Stromal cell of bone marrow (primary cell): ENCODE data around the gene OLIG2.

Experiments used
- DNase-seq: peaks from one replicate; pipeline ENCODE4 v3.0.0-alpha.2; 2012; ENCODE audit warnings: low read depth

Gene OLIG2

DNA sequence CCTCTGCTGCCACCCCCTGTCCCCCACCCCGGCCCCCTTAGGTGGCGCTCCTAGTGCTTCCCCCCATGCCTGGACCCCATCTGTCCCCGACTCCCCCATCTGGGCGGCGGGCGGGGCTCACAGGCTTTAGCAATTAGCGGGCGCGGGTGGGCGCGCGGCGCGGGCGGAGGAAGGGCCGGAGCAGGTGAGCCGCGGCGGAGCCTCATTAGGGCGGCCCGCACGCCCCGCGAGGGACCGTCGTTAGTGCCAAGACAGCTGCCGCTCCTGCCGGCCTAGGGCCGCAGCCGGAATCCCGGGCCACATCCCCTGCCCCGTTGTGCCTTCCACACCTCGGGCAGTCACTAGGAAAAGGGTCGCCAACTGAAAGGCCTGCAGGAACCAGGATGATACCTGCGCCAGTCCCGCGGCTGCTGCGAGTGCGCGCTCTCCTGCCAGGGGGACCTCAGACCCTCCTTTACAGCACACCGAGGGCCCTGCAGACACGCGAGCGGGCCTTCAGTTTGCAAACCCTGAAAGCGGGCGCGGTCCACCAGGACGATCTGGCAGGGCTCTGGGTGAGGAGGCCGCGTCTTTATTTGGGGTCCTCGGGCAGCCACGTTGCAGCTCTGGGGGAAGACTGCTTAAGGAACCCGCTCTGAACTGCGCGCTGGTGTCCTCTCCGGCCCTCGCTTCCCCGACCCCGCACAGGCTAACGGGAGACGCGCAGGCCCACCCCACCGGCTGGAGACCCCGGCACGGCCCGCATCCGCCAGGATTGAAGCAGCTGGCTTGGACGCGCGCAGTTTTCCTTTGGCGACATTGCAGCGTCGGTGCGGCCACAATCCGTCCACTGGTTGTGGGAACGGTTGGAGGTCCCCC lies 7.6 kb downstream of the OLIG2 start:
- no peak for DNase-seq

- DNase-seq = no peak
These were observed 8.3 kb downstream of the OLIG2 start for GRCh38 chr21:33033961-33034413.

DNA sequence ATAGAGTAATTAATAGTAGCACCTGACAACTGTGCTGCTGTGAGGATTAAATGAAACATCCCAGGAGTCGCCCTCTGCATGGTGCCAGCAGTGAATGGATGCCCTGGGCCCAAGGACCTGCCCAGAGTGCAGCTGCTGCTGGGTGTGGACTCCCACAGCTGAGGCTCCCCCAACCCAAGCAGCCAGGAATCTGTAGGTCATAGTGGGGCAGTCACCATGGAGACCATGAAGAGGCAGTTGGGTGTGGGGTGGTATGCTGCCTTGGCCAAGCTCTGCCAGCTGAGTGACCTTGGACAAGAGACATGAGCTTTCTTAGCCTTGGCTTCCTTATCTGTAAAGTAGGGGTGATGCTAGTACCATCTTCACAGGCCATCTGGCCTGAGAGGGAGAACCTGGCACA lies 9.4 kb downstream of the OLIG2 start:
- no peak for DNase-seq

DNA sequence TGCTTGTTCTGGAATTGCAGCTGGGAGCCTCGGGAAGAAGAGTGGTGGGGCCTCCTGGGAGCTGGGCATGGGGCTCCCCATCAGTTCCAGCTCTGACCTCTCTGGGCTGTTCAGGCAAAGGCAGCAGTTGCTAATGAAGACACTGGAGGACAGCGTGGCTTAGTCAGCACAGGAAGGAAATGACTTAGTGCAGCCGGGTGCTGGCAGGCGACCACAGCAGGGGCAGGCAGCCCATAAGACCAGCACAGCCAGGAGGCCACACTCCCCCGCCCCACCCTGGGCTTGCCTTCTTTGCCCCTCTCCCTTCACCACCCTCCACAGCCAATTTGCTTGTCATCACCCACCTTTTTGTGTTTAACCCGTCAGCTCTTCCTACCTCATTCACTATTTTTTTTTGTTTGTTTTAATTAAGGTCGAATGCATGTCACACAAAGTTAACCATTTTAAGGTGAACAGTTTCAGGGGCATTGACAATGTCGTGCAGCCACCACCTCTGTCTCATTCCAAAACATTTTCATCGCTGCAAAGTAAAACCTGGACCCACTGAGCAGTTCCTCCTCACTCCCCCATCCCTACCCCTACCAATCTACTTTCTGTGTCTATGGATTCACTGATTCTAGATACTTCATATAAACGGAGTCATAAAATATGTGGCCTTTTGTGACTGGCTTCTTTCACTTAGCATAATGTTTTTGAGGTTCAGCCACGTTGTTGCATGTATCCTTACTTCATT lies 10.9 kb downstream of the OLIG2 start:
- DNase-seq = peak; percentile 21

GRCh38 chr21:33037501-33037900 lies 11.8 kb downstream of the OLIG2 start:
- no peak for DNase-seq

DNA sequence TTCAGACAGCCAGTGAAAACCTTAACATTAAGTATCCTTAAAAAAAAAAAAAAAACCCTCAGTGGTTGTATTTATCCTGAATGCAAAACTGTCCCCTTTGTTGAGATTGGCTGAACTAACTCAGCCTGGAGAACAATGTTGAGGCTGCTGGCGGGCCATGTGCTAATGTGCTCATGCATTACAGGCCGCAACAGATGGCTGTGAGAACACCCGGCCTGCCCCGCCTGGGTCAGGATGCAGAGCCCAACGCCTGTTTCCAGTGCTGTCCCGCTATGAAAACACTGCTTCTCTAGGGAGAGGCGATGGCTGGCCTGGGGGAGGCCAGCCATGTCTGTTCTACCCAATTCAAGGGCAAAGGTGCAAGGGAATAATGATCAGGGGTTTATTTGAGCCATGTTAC lies 13.8 kb downstream of the OLIG2 start:
- no peak for DNase-seq

DNA sequence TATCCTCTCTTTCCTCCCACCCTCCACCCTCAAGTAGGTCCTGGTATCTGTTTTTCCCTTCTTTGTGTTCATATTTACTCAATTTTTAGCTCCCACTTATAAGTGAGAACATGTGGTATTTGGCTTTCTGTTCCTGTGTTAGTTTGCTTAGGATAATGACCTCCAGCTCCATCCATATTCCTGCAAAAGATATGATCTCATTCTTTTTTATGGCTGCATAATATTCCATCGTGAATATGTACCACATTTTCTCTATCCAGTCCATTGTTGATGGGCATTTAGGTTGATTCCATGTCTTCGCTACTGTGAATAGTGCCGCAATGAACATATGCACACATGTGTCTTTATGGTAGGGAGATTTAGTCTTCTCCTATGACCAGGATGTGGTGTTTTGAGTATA lies 14.5 kb downstream of the OLIG2 start:
- DNase-seq = no peak

GRCh38 chr21:33041981-33042380 lies 16.2 kb downstream of the OLIG2 start:
- no peak for DNase-seq

DNA sequence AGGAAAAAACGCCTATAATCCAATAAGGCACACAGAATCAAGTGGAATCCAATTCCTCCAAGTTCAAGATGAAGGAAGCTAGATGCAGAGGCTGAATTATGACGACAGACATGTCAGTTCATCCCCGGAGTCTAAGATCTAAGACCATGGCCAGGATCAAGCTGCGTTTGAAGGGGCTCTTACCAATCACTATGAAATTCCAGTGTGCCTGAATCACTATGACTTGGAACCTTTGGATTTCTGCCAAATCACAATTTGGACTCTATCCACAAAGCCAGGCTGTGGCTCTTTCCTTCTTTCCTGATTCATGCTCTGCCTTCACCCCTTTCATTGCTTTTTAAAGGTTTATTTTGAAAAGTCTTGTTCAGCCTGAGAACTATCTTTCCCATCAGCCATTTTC lies 17.1 kb downstream of the OLIG2 start:
- DNase-seq = peak; percentile 81

DNA sequence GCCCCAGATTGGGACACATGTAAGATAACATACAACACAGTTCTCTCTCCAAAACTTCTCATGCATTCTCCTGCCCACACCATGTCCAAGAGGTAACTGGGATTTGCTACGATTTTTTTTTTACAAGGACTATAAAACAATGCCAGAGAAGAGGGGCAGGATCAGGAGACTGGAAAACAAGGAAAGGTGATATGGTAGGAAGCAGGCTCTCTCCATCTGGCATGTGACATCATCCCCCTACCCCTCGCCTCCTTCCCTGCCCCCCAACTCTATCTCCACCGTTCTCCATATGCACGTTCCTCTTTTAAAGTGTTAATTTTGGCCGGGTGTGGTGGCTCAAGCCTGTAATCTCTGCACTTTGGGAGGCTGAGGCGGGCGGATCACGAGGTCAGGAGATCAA lies 20.7 kb downstream of the OLIG2 start:
- no peak for DNase-seq

GRCh38 chr21:33047231-33047630 lies 21.5 kb downstream of the OLIG2 start:
- DNase-seq = peak; percentile 64

- no peak for DNase-seq
These were observed 26.2 kb downstream of the OLIG2 start for GRCh38 chr21:33051925-33052324.

DNA sequence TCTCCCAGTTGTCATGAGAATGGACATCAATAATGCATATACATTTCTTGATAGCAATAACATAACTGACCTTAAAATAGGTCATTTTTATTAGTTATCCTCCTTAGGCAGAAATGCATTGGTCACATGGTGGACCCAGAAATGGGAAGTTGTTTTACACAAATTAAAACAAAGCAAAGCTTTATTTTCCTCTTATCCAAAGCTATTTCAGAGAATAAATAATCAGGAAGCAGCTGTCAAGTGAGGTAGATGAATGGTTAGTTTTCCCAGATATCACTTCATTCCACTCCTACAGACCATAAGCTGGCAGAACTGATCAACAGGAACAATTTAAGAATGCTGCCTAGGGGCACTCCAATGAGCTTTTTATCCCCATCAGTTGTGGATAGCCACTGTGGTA lies 28.2 kb downstream of the OLIG2 start:
- DNase-seq = no peak

DNA sequence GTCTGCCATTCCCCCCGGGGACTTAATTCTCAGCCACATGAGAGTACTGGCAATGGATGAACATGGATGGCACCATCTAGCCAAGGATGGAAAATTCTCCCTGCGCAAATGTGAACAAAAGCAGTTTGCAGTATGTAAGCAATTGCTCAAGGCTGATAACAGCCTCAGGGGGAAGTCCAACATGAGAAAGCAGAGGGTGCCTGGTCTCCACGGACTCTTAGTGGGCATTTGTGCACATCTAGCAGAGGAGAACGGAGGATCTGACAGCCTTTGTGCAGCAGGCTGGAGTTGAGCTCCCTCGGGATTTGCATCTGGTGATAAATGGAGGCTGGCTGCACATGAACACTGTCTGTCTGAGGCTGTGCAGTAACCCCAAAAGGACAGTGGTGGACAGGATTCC lies 30.3 kb downstream of the OLIG2 start:
- no peak for DNase-seq

GRCh38 chr21:33057385-33057940 lies 31.7 kb downstream of the OLIG2 start:
- DNase-seq = no peak

DNA sequence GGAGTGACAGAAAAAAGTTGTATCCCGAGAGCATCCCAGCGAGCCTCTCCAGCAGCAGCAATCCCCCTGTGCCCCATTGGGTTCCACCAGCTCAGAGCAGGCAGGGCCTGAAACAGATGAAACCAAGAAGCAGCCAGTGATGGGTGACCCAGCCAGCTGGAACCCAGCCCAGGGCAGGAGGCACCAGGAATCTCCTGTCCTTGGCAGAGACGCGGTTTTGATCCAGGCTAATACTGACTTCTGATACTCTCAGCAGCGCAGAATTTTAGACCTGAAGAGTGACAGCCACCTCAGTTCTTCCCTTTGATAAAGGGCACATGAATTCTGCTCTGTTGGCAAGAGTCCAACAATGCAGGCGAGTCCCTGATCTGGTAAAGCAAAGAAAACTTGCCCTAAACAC lies 32.8 kb downstream of the OLIG2 start:
- DNase-seq = no peak

DNA sequence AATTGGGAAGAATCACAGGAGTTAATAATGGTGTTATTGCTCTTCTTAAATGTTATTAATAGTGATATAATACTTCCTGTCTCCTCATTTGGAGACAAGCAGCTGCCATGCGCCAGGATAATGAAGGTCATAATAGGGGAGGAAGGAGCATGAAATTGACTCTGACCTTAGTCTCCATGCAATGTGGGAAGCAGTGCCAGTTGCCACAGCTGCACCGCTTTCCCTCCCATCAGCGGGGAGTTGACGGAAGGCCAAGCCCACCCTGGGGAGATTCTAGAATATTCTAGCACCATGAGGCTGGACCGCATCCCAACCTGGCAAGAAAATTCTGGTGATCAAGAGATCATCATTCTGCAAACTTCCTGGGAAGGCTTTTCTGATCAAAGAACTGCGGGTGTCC lies 33.2 kb downstream of the OLIG2 start:
- DNase-seq = no peak

DNA sequence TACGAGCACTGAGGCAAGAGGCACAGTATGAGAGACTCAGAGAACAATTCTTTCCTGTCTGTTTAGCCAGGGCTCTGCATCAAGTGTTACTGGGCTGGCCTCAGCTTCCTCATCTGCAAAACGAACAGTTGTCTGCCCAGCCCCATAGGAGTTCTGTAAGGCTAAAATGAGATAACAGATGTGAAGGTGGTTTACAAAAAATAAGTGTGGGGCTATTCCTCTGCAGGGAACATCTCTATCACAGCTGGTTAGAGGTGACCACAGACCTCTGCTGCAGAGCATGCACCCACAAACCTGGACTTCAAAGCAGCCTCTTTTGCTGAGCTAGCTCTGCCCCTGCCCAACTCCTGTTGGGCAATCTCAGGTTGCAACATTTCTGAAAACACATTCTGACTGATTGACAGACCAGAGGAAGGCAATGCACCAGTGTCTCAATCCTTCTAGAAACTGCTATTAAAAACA lies 33.7 kb downstream of the OLIG2 start:
- no peak for DNase-seq

- no peak for DNase-seq
These were observed 35.5 kb downstream of the OLIG2 start for GRCh38 chr21:33061233-33061632.

- no peak for DNase-seq
These were observed 37.7 kb downstream of the OLIG2 start for GRCh38 chr21:33063375-33063883.

DNA sequence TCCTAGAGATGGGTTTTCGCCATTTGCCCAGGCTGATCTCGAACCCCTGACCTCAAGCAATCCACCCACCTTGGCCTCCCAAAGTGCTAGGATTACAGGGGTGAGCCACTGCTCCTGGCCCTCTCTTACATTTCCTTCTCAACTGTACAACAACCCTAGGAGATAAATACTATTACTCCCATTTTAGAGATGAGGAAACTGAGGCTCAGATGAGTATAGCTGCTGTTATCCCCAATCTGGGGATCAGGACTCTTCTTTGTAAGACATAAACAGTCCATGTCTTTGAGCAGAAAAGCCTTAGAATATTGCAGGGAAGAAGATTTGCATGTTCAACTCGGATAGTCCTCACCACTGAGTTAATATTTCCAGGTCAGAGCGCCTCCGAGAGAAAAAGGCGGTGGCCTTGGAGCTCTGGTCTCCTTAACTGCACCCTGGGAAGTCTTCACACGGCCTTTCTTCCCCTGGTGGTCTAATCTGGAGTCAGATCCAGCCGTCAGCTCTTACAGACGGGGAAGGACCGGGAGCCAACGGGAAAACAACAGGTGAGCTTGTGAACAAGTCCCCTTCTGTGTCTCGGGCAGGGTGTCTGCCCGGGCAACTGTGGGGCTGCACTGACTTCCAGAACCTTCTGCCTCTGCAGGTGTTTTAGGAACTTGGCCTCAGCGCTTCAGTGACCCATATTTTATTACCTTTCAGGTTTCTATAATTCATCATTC lies 38.3 kb downstream of the OLIG2 start:
- no peak for DNase-seq
